ENCODE data around the gene SND1. TPM values are rescaled to one million over a fixed set of nuclear protein-coding genes. Genes with fewer than 3 reads are reported as not detected.

The SND1 gene
- total and polyA plus RNA-seq, 10 donors = 61.7 to 173 (median 116) TPM

GRCh38 chr7:127638197-127638596, 13.8 kb upstream of the SND1 start:
- Histone ChIP-seq H3K27ac (no peak overlapping the region), H3K9me3 (no peaks in the 10 kb centered on the region), H3K27me3 (replicated peaks in 1 of 7) (peaks cover 0 to 21% (median 0%) of the 10 kb centered on the region in 7 donors), H3K4me3 (no peak overlapping the region), H3K4me1 (no peaks in the 10 kb centered on the region), H3K36me3 (no peaks in the 10 kb centered on the region)
- no peak for TF ChIP-seq POLR2A (IDR thresholded peaks at IDR 0.05)
- no peak for TF ChIP-seq CTCF (IDR thresholded peaks at IDR 0.05 in 8 of 11, conservative IDR thresholded peaks at IDR 0.05 in 3 of 11)
- no peak for TF ChIP-seq POLR2AphosphoS5 (IDR thresholded peaks at IDR 0.05)
- intact Hi-C loops (cut with DNase I; ENCODE audit: low total_unique reads) = no loop called here
- DNase-seq = no peak

DNA sequence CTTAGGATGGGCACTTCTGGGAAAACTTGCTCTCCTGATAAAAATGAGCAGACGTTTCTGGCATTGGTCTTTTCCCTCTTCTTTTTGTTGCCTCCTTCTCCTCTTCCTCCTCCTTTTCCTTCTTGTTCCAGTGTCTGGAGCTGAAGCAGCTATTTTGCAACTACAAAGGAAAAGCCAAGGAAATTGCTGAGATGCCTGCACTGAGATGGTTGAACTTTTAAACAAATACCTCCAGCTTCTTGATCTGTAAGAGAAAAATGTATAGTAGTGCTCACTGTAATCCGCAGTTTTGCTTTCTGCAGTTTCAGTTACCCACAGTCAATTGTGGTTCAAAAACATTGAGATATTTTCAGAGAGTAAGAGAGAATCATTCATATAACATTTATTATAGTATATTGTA, 7.5 kb upstream of the SND1 start:
- Histone ChIP-seq H3K27ac (no peak overlapping the region), H3K27me3 (replicated peaks in 1 of 7) (peaks cover 0 to 8% (median 0%) of the 10 kb centered on the region in 7 donors), H3K9me3 (no peaks in the 10 kb centered on the region), H3K36me3 (no peaks in the 10 kb centered on the region), H3K4me1 (no peaks in the 10 kb centered on the region), H3K4me3 (no peak overlapping the region)
- intact Hi-C loops (cut with DNase I; ENCODE audit: low total_unique reads) = no loop called here
- no peak for DNase-seq
- no peak for TF ChIP-seq POLR2AphosphoS5 (IDR thresholded peaks at IDR 0.05)
- TF ChIP-seq CTCF (IDR thresholded peaks at IDR 0.05 in 8 of 11, conservative IDR thresholded peaks at IDR 0.05 in 3 of 11) = no peak
- TF ChIP-seq POLR2A (IDR thresholded peaks at IDR 0.05) = no peak
- WGBS, 5 donors = 69 to 86% (median 74%) methylated on average over 2 of the region's 2 CpGs

GRCh38 chr7:127647636-127648035, 4.4 kb upstream of the SND1 start:
- Histone ChIP-seq H3K4me1 (peaks cover 0 to 10% (median 6%) of the 10 kb centered on the region in 6 donors), H3K27ac (no peak overlapping the region), H3K9me3 (no peaks in the 10 kb centered on the region), H3K27me3 (replicated peaks in 1 of 7) (no peaks in the 10 kb centered on the region), H3K36me3 (no peaks in the 10 kb centered on the region), H3K4me3 (no peak overlapping the region)
- no peak for TF ChIP-seq POLR2AphosphoS5 (IDR thresholded peaks at IDR 0.05)
- TF ChIP-seq CTCF (IDR thresholded peaks at IDR 0.05 in 8 of 11, conservative IDR thresholded peaks at IDR 0.05 in 3 of 11) = no peak
- TF ChIP-seq POLR2A (IDR thresholded peaks at IDR 0.05) = no peak
- DNase-seq = no peak
- intact Hi-C loops (cut with DNase I; ENCODE audit: low total_unique reads) = no loop called here
- WGBS, 5 donors = 95 to 99% (median 96%) methylated on average over 8 of the region's 8 CpGs

GRCh38 chr7:127648986-127649385, 3.0 kb upstream of the SND1 start:
- H3K27me3 ChIP-seq (replicated peaks in 1 of 7) = no peaks in the 10 kb centered on the region
- intact Hi-C loops (cut with DNase I; ENCODE audit: low total_unique reads) = no loop called here
- H3K27ac ChIP-seq = no peak overlapping the region
- DNase-seq = no peak
- no peaks in the 10 kb centered on the region for H3K36me3 ChIP-seq
- H3K4me3 ChIP-seq = no peak overlapping the region
- H3K9me3 ChIP-seq = no peaks in the 10 kb centered on the region
- H3K4me1 ChIP-seq = peaks cover 13 to 23% (median 20%) of the 10 kb centered on the region in 6 donors
- WGBS, 5 donors = 82 to 90% (median 86%) methylated on average over 2 of the region's 2 CpGs
- TF ChIP-seq POLR2A (IDR thresholded peaks at IDR 0.05) (no peak), POLR2AphosphoS5 (IDR thresholded peaks at IDR 0.05) (no peak), CTCF (IDR thresholded peaks at IDR 0.05 in 8 of 11, conservative IDR thresholded peaks at IDR 0.05 in 3 of 11) (no peak)
